Effector memory CD4-positive, alpha-beta T cell (primary cell): Measurements from ENCODE around the gene ELOF1.

Source experiments
- DNase-seq, 3 donors: peaks; one replicate each; pipeline ENCODE4 v3.0.0-alpha.2; 2020
- H3K27ac ChIP-seq: 2 replicates; pipeline ENCODE4 v1.7.0; 2013; ENCODE audit warnings: mild to moderate bottlenecking, low read length, moderate library complexity; ENCODE audit not compliant: insufficient read depth, poor library complexity, severe bottlenecking
- H3K27me3 ChIP-seq: replicated peaks from 2 replicates; pipeline ENCODE4 v1.7.0; 2013; ENCODE audit warnings: mild to moderate bottlenecking, low read length; ENCODE audit not compliant: insufficient read depth, control insufficient read depth, poor library complexity, severe bottlenecking
- H3K36me3 ChIP-seq: 2 replicates; pipeline ENCODE4 v1.7.0; 2013; ENCODE audit warnings: mild to moderate bottlenecking, low read length, moderate library complexity; ENCODE audit not compliant: control insufficient read depth, insufficient read depth
- H3K4me1 ChIP-seq: 2 replicates; pipeline ENCODE4 v1.7.0; 2013; ENCODE audit warnings: low read length, mild to moderate bottlenecking; ENCODE audit not compliant: control insufficient read depth, insufficient read depth, poor library complexity, severe bottlenecking
- H3K4me3 ChIP-seq: 2 replicates; pipeline ENCODE4 v1.7.0; 2013; ENCODE audit warnings: low read length, low read depth, mild to moderate bottlenecking; ENCODE audit not compliant: insufficient read depth, poor library complexity, severe bottlenecking
- H3K9me3 ChIP-seq: 2 replicates; pipeline ENCODE4 v1.7.0; 2013; ENCODE audit warnings: mild to moderate bottlenecking, low read length, moderate library complexity; ENCODE audit not compliant: control insufficient read depth

Gene ELOF1

DNA sequence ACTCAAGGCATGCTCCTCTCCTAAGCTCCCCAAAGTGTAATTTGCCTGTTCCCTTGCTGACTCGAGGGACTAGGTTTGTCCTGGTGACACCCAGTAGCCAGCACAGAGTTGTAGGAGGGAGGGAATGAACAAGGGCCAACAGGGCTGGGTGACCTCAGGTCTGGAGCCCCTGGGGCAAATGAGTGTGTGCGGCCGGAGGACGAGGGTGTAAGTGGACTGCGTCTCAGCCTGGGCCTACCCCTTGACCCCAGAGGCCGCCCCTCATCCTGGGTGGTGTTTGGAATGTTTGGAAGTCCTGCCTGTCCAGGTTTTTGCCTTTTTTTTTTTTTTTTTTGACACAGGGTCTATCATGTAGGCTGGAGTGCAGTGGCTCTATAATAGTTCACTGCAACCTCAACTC, 52.1 kb downstream of the ELOF1 start:
- DNase-seq, result no peak
- no peaks in the 10 kb centered on the region for H3K9me3 ChIP-seq
- no peak overlapping the region for H3K27ac ChIP-seq
- peaks cover 5% of the 10 kb centered on the region for H3K4me1 ChIP-seq
- H3K27me3 ChIP-seq, result no peaks in the 10 kb centered on the region
- H3K36me3 ChIP-seq, result peaks cover 1% of the 10 kb centered on the region
- no peak overlapping the region for H3K4me3 ChIP-seq

DNA sequence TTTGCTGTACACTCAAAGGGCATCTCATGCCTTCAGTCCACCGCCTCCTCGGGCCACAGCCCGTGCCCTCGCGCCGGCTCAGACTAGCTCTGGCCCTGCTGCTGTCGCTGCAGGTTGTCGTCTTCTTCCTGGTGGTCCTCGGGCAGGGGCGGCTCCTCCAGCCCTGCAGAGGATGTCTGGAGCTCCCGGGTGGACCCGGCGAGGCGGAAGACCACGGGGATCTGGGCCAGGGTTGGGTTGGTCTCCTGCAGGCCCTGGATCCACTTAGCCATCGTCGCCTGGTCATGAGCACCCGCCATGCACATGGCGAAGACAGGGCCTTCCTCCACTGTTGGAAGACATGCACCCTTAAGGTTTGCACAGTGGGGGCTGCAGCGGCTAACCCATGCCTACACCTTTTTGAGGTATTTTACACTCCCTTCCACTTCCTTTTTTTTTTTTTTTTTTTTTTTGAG, 52.9 kb downstream of the ELOF1 start:
- no peaks in the 10 kb centered on the region for H3K9me3 ChIP-seq
- H3K27me3 ChIP-seq, result no peaks in the 10 kb centered on the region

DNA sequence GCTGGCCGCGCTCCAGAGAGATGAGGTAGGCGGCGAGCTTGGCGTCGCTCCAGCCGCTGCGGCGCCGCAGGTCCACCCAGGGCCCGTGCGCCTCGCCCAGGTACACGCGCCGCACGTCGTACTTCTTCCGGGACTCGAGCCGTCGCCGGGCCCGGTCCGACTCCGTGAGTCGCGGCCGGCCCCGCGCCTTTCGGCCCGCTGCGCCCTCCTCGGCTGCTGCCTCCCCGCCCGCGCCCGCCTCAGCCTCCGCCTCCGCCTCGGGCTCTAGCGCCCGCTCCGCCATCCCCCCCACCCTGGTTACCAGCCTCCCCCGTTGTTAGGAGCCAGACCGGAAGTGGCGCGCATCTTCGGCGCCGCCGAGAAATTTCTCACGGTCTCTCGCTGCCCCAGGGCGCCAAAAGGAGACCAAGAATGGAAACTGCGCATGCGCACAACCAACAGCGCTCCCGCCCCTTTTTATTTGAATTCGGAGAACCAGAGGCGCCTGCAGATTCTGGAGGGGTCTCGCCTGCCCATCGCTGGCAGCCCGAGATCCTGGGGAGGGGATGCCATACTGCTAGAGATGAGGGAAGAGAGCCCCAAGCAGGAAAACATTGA, 53.4 kb downstream of the ELOF1 start, which contains the start of gene ZNF653:
Gene ZNF653 (minus strand): TSS at position 336 of the 597 bp plus-strand sequence. CDS start 53 bp downstream, at position 283.
- no peaks in the 10 kb centered on the region for H3K27me3 ChIP-seq
- peaks cover 5% of the 10 kb centered on the region for H3K4me1 ChIP-seq
- H3K36me3 ChIP-seq, result no peaks in the 10 kb centered on the region
- DNase-seq, result peak; percentile 90 to 94 (median 92)
- H3K9me3 ChIP-seq, result no peaks in the 10 kb centered on the region
- H3K27ac ChIP-seq, result peak within 1 kb of the TSS; percentile 94
- peak within 1 kb of the TSS; percentile 78 for H3K4me3 ChIP-seq

More for the DNA sequence above, 52.9 kb downstream of the ELOF1 start:
- Histone ChIP-seq H3K4me1 (peaks cover 5% of the 10 kb centered on the region), H3K4me3 (peak overlapping the region; percentile 78), H3K27ac (peak overlapping the region; percentile 94), H3K36me3 (no peaks in the 10 kb centered on the region)
- DNase-seq, result no peak

DNA sequence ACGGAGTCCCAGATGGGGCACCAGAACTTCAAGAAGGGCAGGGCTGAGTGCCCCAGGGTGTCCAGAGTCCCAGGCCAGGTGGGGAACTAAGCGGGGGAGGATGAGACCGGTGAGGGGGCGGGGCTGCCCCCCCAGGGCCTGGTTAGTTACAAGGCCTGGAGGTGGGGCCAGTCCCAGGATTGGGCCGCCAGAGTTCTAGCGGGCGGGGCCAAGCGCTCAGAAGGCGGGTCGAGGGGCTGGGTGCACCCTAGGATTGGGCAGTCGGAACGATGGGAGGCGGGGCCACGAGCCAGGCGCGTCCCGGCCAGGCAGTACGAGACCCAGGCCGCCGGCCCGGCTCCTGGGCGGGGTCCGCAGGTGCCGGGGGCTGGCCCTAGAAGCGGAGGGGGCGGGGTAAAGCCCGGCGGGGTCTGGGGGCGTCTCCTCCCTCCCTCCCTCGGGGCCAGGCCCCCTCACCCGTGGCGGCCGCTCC, 54.0 kb downstream of the ELOF1 start:
- peak overlapping the region; percentile 78 for H3K4me3 ChIP-seq
- H3K27ac ChIP-seq, result peak overlapping the region; percentile 94
- no peaks in the 10 kb centered on the region for H3K27me3 ChIP-seq
- no peaks in the 10 kb centered on the region for H3K36me3 ChIP-seq
- H3K9me3 ChIP-seq, result no peaks in the 10 kb centered on the region
- peaks cover 5% of the 10 kb centered on the region for H3K4me1 ChIP-seq
- DNase-seq, result peak; percentile 93 to 95 (median 94)

DNA sequence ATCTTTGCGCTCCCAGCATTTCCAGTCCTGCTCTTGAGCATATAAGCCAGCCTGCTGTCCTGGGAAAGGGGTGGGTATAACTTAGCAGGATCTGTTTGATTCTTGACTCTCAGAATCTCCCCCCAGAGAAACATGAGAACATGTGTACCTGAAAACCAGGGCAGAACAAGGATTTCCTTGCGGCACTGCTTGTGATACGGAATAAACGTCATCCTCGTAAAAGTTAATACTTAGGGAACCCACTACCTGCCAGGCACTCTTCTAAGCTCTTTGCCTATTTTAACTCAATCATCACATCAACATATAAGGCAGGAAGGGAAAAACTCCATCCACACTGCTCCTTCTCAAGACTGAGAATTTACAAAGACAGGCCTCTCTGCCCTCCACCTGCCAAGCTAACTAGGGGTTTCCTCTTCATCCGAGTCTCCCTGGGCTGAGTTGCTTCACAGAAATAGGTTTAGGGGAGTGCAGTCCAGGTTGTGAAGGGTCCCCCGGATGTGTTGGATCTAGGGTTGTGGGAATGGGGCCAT, 54.5 kb downstream of the ELOF1 start:
- Histone ChIP-seq H3K9me3 (no peaks in the 10 kb centered on the region), H3K4me3 (peak overlapping the region; percentile 78), H3K27ac (peak overlapping the region; percentile 94), H3K36me3 (no peaks in the 10 kb centered on the region), H3K27me3 (no peaks in the 10 kb centered on the region), H3K4me1 (peaks cover 5% of the 10 kb centered on the region)
- DNase-seq, result no peak
